Measurements from ENCODE around the gene CDH4.

The CDH4 gene

DNA sequence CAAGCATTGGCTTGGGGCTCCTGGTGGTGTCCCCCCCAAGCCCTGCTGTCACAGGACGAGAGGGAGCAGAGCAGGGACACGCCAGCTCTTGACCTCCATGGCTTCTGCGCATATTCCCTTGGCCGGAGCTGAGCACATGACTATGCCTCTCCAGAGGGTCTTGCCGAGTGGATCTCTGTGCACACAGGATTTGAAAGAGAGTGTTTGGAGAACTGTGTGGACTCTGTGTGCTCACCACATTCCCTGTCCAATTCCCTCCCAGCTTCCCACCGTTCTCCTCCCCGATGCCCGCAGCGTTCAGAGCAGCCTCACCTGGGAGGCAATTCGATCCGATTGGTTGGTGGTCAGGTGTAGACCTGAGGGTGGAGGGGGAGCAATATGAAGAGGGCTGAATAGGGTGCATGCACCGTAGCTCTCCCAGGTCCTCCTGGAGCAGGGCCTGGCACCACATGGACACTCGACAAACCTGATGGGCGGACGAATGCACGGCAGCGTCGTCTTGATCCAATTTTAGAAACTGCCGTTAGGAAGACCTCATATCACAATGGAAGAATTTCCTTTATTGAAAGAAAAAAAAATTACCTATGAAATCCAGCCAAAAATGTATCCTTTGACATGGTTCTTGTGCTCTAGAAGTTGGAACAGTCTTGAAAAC, 287.8 kb downstream of the CDH4 start:
- TF ChIP-seq, protein P1, sequence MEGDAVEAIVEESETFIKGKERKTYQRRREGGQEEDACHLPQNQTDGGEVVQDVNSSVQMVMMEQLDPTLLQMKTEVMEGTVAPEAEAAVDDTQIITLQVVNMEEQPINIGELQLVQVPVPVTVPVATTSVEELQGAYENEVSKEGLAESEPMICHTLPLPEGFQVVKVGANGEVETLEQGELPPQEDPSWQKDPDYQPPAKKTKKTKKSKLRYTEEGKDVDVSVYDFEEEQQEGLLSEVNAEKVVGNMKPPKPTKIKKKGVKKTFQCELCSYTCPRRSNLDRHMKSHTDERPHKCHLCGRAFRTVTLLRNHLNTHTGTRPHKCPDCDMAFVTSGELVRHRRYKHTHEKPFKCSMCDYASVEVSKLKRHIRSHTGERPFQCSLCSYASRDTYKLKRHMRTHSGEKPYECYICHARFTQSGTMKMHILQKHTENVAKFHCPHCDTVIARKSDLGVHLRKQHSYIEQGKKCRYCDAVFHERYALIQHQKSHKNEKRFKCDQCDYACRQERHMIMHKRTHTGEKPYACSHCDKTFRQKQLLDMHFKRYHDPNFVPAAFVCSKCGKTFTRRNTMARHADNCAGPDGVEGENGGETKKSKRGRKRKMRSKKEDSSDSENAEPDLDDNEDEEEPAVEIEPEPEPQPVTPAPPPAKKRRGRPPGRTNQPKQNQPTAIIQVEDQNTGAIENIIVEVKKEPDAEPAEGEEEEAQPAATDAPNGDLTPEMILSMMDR (IDR thresholded peaks at IDR 0.05; ENCODE audit: low read depth, low read length): no peak

DNA sequence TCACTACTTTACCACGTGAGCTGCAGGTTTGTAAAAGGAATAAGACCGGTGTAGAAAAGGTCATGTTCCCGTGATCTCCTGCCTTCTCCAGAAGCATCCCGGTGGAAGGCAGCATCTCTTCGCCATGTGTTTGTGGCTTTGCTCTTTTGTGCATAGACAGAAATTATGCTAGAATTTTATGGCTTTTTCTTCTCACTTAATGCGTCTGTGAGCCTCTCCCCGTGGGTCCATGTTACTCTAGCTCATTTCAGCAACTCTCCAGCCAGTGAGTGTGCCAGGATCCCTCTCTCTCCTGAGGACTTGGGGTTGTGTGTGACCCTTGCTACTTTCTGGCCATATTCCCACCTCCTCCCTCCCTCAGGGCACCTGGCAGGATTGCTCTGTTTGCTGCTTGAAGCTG, 289.5 kb downstream of the CDH4 start:
- TF ChIP-seq, protein P1 (IDR thresholded peaks at IDR 0.05; ENCODE audit: low read depth, low read length): no peak
- no peak overlapping the region for H3K4me3 ChIP-seq (ENCODE audit: low read depth, low read length)

More for the DNA sequence above, 287.8 kb downstream of the CDH4 start:
- no peak overlapping the region for H3K4me3 ChIP-seq (ENCODE audit: low read depth, low read length)

DNA sequence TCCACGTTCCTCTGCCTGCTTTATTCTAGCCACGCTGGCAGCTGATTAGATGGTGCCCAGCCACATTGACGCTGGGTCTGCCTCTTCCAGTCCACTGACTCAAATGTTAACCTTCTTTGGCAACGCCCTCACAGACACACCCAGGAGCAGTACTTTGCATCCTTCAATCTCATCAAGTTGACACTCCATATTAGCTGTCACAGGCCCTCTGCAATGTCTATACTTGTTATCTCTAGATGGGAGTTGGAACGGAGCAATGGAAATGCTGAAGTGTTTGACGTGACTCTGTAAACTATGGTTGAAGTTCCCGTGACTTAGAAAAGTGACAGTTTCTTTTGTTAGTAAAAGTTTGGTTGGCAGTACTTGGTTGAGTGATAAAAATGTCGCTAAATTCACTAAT, 291.0 kb downstream of the CDH4 start:
- TF ChIP-seq, protein P1 (IDR thresholded peaks at IDR 0.05; ENCODE audit: low read depth, low read length): no peak
- H3K4me3 ChIP-seq (ENCODE audit: low read depth, low read length): no peak overlapping the region

DNA sequence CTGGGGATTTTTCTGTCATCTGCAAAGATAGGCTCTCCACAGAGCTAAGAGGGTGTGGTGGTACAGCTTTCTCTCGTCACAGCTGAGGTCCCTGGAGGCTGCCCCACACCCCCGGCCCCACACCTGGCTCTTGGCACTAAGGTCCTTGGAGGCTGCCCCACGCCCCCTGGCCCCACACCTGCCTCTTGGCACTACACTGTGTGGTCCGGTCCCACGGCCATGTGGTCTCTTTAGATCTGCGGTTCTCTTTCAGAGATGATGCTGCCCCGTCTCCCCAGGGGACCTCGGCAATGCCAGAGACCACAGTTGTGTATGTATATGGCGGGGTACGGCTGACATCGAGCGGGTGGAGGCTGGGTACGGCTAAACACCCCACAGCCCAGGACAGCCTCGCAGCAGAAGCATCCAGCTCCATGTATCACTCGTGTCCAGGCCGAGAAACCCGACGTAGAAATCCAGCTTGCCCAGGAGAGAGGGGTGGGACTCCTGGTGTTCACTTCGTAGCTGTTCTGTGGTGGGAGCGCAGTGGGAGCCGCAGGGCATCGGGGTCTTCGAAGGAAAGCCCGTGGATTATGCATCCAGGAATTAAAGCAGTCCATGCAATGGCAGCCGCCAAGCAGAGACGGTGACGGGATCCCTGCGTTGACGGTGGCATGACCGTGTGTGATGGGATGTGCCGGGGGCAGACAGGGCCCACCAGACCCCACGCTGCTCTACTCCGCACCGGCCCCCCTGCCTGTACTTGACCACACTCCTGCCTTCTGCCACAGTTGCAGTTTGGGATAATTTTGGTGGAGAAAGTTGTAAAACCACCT, 292.1 kb downstream of the CDH4 start:
- TF ChIP-seq, protein P1 (IDR thresholded peaks at IDR 0.05; ENCODE audit: low read depth, low read length): no peak
- H3K4me3 ChIP-seq (ENCODE audit: low read depth, low read length): no peak overlapping the region

DNA sequence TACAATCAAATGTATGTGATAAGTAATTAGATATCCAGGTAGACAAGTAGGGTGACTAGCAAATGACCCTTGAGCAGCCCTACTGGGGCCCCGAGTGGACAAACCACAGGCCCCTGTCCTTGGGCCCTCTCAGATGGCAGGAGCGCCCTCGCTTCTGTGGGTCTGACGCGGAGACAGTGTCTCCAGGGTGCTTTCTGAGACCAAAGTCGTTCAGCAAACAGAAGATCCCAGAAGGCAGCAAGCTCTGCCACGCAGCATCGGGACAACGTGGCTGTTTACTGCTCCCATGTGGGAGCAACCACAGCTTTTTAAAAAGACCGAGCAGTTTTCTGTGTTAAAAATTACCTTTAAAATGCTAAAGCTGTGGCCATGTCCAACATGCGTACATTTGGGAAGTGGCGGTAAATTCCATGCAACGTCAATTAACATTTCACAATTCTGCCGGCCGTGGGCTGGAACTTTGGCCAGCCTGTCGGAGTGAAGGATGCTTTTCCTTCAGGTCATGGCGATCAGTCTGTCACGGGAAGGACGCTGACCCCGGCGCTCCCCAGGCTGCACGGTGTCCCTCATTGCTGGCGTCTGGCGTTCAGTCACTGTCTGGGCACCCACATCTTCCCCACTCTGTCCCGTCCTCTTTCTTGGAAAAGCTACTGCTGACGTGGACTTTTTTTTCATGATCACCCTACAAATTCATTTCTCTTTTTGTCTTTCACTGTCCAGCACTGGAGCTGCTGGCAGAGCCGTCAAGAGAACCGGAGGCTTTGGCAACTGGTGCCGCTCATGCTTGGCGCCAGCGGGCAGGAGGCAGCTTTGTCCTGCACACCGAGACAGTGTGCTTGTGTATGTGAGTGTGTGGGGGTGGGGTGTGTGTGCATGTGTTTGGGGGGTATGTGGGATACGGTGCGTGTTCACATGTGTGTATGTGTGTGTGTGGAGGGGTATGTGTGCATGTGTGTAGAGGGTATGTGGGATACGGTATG, 293.1 kb downstream of the CDH4 start:
- TF ChIP-seq, protein P1 (IDR thresholded peaks at IDR 0.05; ENCODE audit: low read depth, low read length): no peak
- H3K4me3 ChIP-seq (ENCODE audit: low read depth, low read length): no peak overlapping the region

DNA sequence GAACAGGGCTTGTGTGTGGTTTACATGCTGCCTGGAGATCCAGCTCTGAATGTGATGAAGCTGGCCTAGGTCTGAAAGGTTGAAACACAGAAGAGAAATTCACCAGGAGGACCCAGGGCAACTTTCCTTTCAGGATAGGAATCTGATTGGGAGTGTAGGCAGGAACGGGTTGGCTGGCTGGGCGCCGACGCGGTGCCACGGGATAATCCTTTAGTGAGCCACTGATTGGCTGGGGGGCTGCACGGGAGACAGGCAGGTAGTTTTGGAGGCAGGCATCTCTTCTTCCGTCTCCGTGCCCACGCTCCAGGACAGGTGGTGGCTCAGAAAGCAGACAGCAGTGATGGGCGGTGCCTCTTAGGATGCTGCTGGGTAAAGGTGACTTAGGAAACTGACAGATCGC, 294.6 kb downstream of the CDH4 start:
- TF ChIP-seq, protein P1 (IDR thresholded peaks at IDR 0.05; ENCODE audit: low read depth, low read length): no peak
- H3K4me3 ChIP-seq (ENCODE audit: low read depth, low read length): no peak overlapping the region
